HEK293T (cell line): ENCODE data around the gene RER1.

Experiments
- CTCF ChIA-PET: fragments of 350-600 bp; formaldehyde crosslinking; extraction: SDS; loops from one replicate; lab custom pipeline; 2021; ENCODE audit warnings: antibody characterized with exemption, inconsistent platforms; lab: Yijun Ruan, JAX
- POLR2A ChIA-PET: fragments of 350-600 bp; formaldehyde crosslinking; extraction: SDS; loops from one replicate; lab custom pipeline; 2020; ENCODE audit warnings: antibody characterized with exemption, inconsistent platforms; lab: Yijun Ruan, JAX
- DNase-seq: peaks from one replicate; pipeline ENCODE4 v3.0.0; 2012; ENCODE audit warnings: mixed read lengths; ENCODE audit errors: extremely low spot score
- ARNT ChIP-seq: fragments of 450-650 bp; IDR thresholded peaks from 2 replicates; pipeline ENCODE4 v1.6.1; 2017; ENCODE audit warnings: mild to moderate bottlenecking
- BHLHE40 ChIP-seq: fragments of 450-650 bp; IDR thresholded peaks from 2 replicates; pipeline ENCODE4 v1.6.1; 2016; ENCODE audit warnings: mild to moderate bottlenecking, moderate library complexity, borderline replicate concordance
- CTBP1 ChIP-seq: fragments of 450-650 bp; IDR thresholded peaks from 2 replicates; pipeline ENCODE4 v1.6.1; 2016; ENCODE audit warnings: borderline replicate concordance
- ELF4 ChIP-seq: fragments of 450-650 bp; IDR thresholded peaks from 2 replicates; pipeline ENCODE4 v1.6.1; 2017; ENCODE audit warnings: antibody characterized with exemption
- FOXA1 ChIP-seq: fragments of 450-650 bp; IDR thresholded peaks from 2 replicates; pipeline ENCODE4 v1.6.1; 2016; ENCODE audit warnings: mild to moderate bottlenecking
- FOXK2 ChIP-seq: fragments of 450-650 bp; IDR thresholded peaks from 2 replicates; pipeline ENCODE4 v1.6.1; 2016; ENCODE audit warnings: mild to moderate bottlenecking
- FOXM1 ChIP-seq: fragments of 450-650 bp; IDR thresholded peaks from 2 replicates; pipeline ENCODE4 v1.6.1; 2017; ENCODE audit warnings: mild to moderate bottlenecking, borderline replicate concordance
- HDGF ChIP-seq: fragments of 450-650 bp; IDR thresholded peaks from 2 replicates; pipeline ENCODE4 v1.6.1; 2017; ENCODE audit warnings: antibody characterized with exemption, borderline replicate concordance
- L3MBTL2 ChIP-seq: fragments of 450-650 bp; conservative IDR thresholded peaks from 2 replicates; pipeline ENCODE4 v1.6.1; 2016; ENCODE audit warnings: mild to moderate bottlenecking
- LEF1 ChIP-seq: fragments of 450-650 bp; IDR thresholded peaks from 2 replicates; pipeline ENCODE4 v1.6.1; 2017; ENCODE audit warnings: mild to moderate bottlenecking, borderline replicate concordance
- NFRKB ChIP-seq: fragments of 450-650 bp; IDR thresholded peaks from 2 replicates; pipeline ENCODE4 v1.6.1; 2016; ENCODE audit warnings: mild to moderate bottlenecking, moderate library complexity
- SP1 ChIP-seq: fragments of 450-650 bp; IDR thresholded peaks from 2 replicates; pipeline ENCODE4 v1.6.1; 2017
- SUZ12 ChIP-seq: fragments of 450-650 bp; IDR thresholded peaks from 2 replicates; pipeline ENCODE4 v1.6.1; 2016; ENCODE audit warnings: mild to moderate bottlenecking
- TARDBP ChIP-seq: fragments of 450-650 bp; IDR thresholded peaks from 2 replicates; pipeline ENCODE4 v1.6.1; 2016
- ZNF384 ChIP-seq: fragments of 450-650 bp; IDR thresholded peaks from 2 replicates; pipeline ENCODE4 v1.6.1; 2016
- TF ChIP-seq, protein P1 (sequence below): fragments of 450-650 bp; IDR thresholded peaks from 2 replicates; pipeline ENCODE4 v1.6.1; 2016

RER1 gene

DNA sequence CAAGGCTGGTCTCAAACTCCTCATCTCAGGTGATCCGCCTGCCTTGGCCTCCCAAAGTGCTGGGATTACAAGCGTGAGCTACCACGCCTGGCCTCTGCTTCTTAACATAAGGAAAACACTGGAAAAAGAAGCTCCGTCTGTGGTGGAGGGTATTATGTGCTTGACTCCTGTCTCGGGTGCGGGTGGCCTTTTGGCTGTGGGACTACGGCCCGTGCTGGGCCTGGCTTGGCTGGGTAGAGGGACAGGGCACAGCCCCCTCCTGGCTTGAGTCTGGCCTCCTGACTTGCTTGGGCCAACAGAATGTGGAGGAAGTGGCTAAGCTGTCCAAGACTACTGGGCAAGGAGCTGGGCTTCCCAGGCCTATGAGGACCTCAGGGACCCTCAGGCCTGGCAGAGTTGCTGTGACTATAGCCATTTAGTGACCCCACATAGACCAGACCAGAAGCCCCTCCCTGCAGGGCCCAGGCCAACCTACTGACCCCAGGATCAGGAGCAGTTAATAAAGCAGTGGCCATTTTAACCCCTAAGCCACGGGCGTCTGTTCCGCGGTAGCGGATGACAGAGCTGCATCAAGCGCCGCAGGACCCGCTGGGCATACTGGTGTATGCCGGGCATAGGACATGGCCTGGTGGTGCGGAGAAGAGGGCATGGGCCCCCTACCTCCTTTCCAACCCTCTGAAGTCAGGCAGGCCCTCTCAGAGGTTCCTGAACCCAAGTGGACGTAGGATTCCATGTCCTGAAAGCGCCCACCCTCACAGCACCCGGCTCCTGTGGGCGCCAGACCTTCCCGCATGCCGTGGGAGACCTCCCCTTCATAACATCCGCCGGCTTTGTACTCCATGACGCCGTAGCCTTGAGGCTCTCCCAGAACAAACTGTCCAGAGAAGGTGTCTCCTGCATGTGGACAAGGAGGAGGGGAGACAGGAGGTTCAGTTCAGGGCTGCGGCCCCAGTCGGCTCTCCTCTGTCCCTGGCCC is 4.7 kb upstream of the RER1 start:
- ChIA-PET POLR2A (interaction anchor here (1.1 kb wide), 1 partner anchor 192 kb away, joined by 7 read pairs; the partner anchor contains the start of gene FAAP20), CTCF (no interaction called here)

DNA sequence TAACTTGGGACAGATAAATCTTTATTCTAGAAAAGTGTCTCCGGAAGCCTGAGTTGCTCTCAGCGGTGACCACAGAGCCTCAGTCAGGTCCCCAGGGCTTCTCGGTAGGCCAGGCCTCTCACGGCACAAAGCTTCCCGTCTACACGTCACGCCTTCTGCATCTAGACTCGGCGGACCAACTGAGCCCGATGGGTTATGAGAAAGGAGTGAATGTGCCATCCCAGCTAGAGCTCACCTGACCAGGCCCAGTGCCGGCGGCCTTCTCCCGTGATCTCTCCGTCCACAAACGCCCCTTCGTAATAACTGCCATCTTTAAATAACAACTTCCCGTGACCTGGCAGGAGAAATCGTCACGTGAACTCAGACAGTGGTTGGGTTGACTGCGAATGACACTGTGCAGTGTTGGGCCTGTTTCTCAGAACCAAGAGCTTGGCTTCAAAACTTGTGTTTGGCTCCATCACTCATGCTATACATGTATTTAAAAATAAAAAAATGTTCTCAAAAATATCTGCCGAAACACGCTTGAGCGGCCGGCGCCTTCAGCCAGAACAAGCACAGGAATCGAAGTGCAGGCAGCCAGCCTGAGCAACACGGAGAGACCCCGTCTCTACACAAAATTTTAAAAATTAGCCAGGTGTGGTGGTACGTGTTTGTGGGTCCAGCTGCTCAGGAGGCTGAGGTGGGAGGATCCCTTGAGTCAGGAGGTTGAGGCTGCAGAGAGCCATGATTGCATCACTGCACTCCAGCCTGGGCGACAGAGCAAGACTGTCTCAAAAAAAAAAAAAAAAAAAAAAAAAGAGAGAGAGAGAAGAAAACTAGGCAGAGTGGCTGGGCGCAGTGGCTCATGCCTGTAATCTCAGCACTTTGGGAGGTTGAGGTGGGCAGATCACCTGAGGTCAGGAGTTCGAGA is 3.4 kb upstream of the RER1 start:
- TF ChIP-seq TARDBP, result no peak
- no peak for TF ChIP-seq NFRKB
- ChIA-PET CTCF (no interaction called here), POLR2A (interaction anchor here (1.1 kb wide), 1 partner anchor 193 kb away, joined by 7 read pairs; the partner anchor contains the start of gene FAAP20)
- DNase-seq, result no peak

More for the DNA sequence above, 4.7 kb upstream of the RER1 start:
- TF ChIP-seq ELF4, result no peak
- no peak for TF ChIP-seq FOXK2
- TF ChIP-seq HDGF, result no peak
- TF ChIP-seq FOXA1, result no peak
- TF ChIP-seq LEF1, result no peak
- TF ChIP-seq SUZ12, result no peak
- no peak for TF ChIP-seq FOXM1
- no peak for TF ChIP-seq ARNT
- no peak for TF ChIP-seq ZNF384
- TF ChIP-seq SP1, result no peak
- DNase-seq, result no peak

DNA sequence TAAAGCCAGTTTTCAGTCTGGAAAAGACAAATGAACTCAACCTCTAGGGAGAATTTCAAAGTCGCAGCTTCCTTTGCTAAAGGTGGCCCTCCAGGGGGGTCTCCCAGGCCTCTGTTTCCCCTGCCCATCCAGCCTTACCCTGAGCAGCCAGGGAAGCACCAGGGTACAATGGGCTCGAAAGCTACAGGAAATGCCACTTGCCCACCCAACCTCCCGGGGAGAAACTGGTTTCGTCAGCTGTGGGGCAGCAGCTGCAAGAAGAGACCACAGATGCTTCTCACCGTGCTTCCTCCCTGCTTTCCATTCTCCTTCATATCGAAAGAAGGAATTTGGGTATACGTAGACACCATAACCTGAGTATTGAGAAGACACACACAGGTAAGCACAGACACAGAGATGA is 2.0 kb upstream of the RER1 start:
- ChIA-PET POLR2A (interaction anchor here (0.8 kb wide), 1 partner anchor 190 kb away, joined by 3 read pairs; no protein-coding TSS in a partner anchor), CTCF (no interaction called here)
- TF ChIP-seq FOXK2 (no peak), BHLHE40 (no peak), FOXA1 (no peak), ZNF384 (no peak), HDGF (no peak), SUZ12 (no peak), ARNT (no peak), ELF4 (no peak), NFRKB (no peak), CTBP1 (no peak), LEF1 (no peak), SP1 (no peak)
- TF ChIP-seq, protein P1, sequence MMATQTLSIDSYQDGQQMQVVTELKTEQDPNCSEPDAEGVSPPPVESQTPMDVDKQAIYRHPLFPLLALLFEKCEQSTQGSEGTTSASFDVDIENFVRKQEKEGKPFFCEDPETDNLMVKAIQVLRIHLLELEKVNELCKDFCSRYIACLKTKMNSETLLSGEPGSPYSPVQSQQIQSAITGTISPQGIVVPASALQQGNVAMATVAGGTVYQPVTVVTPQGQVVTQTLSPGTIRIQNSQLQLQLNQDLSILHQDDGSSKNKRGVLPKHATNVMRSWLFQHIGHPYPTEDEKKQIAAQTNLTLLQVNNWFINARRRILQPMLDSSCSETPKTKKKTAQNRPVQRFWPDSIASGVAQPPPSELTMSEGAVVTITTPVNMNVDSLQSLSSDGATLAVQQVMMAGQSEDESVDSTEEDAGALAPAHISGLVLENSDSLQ, result no peak

DNA sequence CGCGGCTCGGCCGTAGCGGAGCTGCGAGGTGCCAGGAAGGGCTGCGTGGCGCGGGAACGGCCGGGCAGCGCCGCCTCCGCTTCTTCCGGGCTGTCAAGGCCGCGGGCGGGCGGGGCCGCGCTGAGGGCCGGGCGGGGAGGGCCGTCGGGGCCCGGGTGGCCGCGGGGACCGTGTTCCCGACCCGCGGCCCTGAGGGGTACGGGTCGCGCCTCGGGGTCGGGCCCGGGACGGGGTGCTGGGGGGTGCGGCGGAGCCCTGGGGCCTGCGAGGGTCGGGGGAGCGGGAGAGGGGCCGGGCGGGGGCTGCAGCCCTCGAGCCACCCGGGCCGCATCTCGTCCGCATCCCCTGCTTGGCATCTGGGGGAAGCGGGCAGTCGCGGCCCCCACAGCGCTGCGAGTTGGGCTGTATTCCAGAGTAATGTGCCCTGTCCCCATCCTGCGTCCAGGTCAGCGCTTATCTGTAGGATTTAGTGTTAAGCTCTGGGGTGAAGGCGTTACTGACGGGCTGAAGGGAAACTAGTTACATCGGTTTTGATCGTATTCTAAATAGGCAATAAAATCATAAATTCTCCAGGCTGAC is 379 bp downstream of the RER1 start:
- no peak for TF ChIP-seq SP1
- TF ChIP-seq FOXK2, result no peak
- TF ChIP-seq NFRKB, result no peak
- TF ChIP-seq L3MBTL2, result no peak
- TF ChIP-seq, protein P1, result no peak
- no peak for TF ChIP-seq SUZ12
- no peak for TF ChIP-seq ARNT
- TF ChIP-seq HDGF, result no peak
- TF ChIP-seq ELF4, result no peak
- TF ChIP-seq CTBP1, result no peak
- TF ChIP-seq ZNF384, result no peak
- TF ChIP-seq FOXA1, result no peak
- TF ChIP-seq LEF1, result no peak
- TF ChIP-seq BHLHE40, result no peak
- ChIA-PET CTCF (interaction anchor here (0.8 to 1.4 kb wide), 2 partner anchors 11 to 197 kb away, joined by 3 to 9 read pairs; partner anchors contain the start of gene FAAP20), POLR2A (interaction anchor here (0.6 to 2.5 kb wide), 14 partner anchors 10 to 200 kb away, joined by 3 to 18 read pairs (median 5); partner anchors contain the start of genes FAAP20, PEX10 and SKI)
- peak; percentile 21 for DNase-seq

More for the DNA sequence above, 2.0 kb upstream of the RER1 start:
- DNase-seq, result no peak

DNA sequence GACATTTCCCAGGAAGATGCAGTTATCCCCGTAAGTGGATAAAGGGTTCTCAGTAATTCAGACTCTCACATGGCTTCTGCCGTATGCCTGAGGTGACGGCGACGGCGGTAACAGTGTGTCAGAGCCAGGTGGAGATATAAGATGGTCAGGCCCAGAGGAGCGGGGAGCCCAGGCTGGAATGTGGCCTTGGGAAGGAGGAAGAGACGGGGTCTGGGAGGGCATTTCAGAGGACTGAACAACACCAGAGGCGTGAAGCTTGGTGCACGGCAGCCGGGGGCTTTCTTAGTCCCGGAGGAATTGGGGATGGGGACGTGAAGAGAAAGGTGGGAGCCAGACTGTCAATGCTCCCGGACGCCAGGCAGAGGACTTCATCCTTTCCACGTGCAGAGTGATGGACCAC is 1.0 kb downstream of the RER1 start:
- no peak for DNase-seq
- POLR2A ChIA-PET, result interaction anchor here (1.3 to 2.5 kb wide), 3 partner anchors 11 to 19 kb away, joined by 3 to 18 read pairs (median 5); partner anchors contain the start of gene PEX10
- CTCF ChIA-PET, result no interaction called here
- TF ChIP-seq FOXA1 (no peak), SP1 (no peak), NFRKB (no peak), ELF4 (no peak), L3MBTL2 (no peak), BHLHE40 (no peak), ARNT (no peak), SUZ12 (no peak), FOXK2 (no peak), HDGF (no peak)
- TF ChIP-seq, protein P1, result no peak
